ENCODE measurements around the gene RNASEH2B. TPM values are rescaled to one million over a fixed set of nuclear protein-coding genes. Genes with fewer than 3 reads are reported as not detected.

RNASEH2B gene
- total and polyA plus RNA-seq, 9 donors: 27.5 to 88.7 (median 55.0) TPM

DNA sequence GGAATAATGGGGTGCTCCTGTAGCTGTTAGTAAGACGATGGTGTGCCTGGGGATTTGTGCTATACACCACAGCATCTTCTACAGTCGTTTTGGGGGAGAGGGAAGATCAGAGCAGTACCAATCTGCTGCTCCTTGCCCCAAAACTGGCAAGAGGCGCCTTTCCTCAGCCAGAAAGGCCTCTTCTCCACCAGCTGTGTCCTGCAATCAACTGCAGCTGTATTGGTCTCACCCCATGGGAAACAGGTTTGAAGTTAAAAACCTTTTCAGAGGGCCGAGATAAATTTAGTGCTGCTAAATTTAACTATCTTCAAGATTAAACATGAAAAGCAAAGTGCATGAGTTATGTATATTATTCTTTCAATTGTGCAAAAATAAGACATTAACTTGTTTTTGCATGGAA lies 1.2 kb upstream of the RNASEH2B start:
- Histone ChIP-seq H3K27me3 (no peaks in the 10 kb centered on the region), H3K4me3 (no peak overlapping the region), H3K27ac (no peak overlapping the region), H3K36me3 (no peaks in the 10 kb centered on the region), H3K9me3 (no peaks in the 10 kb centered on the region), H3K4me1 (ENCODE audit: insufficient read depth) (peaks cover 6% of the 10 kb centered on the region)
- 55 to 72% (median 62%) methylated on average over 4 of the region's 4 CpGs for WGBS, 3 donors
- TF ChIP-seq, protein P1, sequence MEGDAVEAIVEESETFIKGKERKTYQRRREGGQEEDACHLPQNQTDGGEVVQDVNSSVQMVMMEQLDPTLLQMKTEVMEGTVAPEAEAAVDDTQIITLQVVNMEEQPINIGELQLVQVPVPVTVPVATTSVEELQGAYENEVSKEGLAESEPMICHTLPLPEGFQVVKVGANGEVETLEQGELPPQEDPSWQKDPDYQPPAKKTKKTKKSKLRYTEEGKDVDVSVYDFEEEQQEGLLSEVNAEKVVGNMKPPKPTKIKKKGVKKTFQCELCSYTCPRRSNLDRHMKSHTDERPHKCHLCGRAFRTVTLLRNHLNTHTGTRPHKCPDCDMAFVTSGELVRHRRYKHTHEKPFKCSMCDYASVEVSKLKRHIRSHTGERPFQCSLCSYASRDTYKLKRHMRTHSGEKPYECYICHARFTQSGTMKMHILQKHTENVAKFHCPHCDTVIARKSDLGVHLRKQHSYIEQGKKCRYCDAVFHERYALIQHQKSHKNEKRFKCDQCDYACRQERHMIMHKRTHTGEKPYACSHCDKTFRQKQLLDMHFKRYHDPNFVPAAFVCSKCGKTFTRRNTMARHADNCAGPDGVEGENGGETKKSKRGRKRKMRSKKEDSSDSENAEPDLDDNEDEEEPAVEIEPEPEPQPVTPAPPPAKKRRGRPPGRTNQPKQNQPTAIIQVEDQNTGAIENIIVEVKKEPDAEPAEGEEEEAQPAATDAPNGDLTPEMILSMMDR (IDR thresholded peaks at IDR 0.05): no peak
- TF ChIP-seq POLR2A (IDR thresholded peaks at IDR 0.05) (no peak), EP300 (IDR thresholded peaks at IDR 0.05) (no peak)
- intact Hi-C loops (cut with DNase I): no loop called here
- DNase-seq: no peak

- H3K36me3 ChIP-seq: no peaks in the 10 kb centered on the region
- DNase-seq: peak in 1 of 5 donors; percentile 49
- H3K4me1 ChIP-seq (ENCODE audit: insufficient read depth): peaks cover 7% of the 10 kb centered on the region
- peak overlapping the region; percentile 83 to 84 for H3K27ac ChIP-seq
- H3K27me3 ChIP-seq: no peaks in the 10 kb centered on the region
- no peaks in the 10 kb centered on the region for H3K9me3 ChIP-seq
- 2 to 4% (median 3%) methylated on average over 13 of the region's 13 CpGs for WGBS, 3 donors
- H3K4me3 ChIP-seq: peak overlapping the region; percentile 66
- intact Hi-C loops (cut with DNase I): loop anchor here in 2 of 4 donors (5.0 to 10.0 kb wide), 2 partner anchors 826 to 828 kb away; no protein-coding TSS in a partner anchor
- TF ChIP-seq POLR2A (IDR thresholded peaks at IDR 0.05) (no peak), EP300 (IDR thresholded peaks at IDR 0.05) (no peak)
- TF ChIP-seq, protein P1 (IDR thresholded peaks at IDR 0.05): no peak
Measured at GRCh38 chr13:50910485-50910805, 854 bp downstream of the RNASEH2B start.

DNA sequence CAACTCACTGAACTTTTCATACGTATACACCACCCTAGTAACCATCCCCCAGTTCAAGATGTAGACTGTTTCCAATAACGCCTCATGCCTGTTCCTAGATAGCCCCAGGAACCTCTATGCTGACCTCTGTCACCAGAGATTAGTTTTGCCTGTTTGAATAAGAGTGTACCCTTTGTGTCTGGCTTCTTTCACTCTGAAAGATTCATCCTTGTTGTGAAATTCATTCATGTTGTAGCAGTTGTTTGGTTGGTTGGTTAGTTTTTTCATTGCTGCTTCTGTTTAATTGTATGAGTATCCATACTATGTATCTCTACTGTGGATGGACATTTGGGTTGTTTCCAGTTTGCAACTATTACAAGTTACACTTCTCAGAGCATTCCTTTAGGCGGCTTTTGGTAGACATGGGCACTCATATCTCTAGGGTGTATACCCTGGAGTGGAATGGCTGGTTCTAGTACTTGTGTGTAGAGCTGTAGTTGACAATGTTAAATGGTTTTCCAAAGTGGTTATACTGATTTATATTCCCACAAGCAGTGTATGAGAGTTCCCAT lies 1.6 kb downstream of the RNASEH2B start:
- intact Hi-C loops (cut with DNase I): loop anchor here in 2 of 4 donors (5.0 to 10.0 kb wide), 2 partner anchors 826 to 829 kb away; no protein-coding TSS in a partner anchor

GRCh38 chr13:50911937-50912795 lies 2.6 kb downstream of the RNASEH2B start:
- peaks cover 7% of the 10 kb centered on the region for H3K4me1 ChIP-seq (ENCODE audit: insufficient read depth)
- no peaks in the 10 kb centered on the region for H3K9me3 ChIP-seq
- 54 to 59% (median 57%) methylated on average over 9 of the region's 9 CpGs for WGBS, 3 donors
- no peaks in the 10 kb centered on the region for H3K36me3 ChIP-seq
- no peak overlapping the region for H3K27ac ChIP-seq
- intact Hi-C loops (cut with DNase I): loop anchor here in 2 of 4 donors (5.0 to 10.0 kb wide), 2 partner anchors 827 to 830 kb away; no protein-coding TSS in a partner anchor
- peak; percentile 76 to 89 (median 85) for DNase-seq
- no peaks in the 10 kb centered on the region for H3K27me3 ChIP-seq
- TF ChIP-seq EP300 (IDR thresholded peaks at IDR 0.05): no peak
- TF ChIP-seq, protein P1 (IDR thresholded peaks at IDR 0.05): peak; percentile 44 to 80 (median 75)
- H3K4me3 ChIP-seq: no peak overlapping the region

More for the DNA sequence above, 1.6 kb downstream of the RNASEH2B start:
- Histone ChIP-seq H3K9me3 (no peaks in the 10 kb centered on the region), H3K36me3 (no peaks in the 10 kb centered on the region), H3K27ac (no peak overlapping the region), H3K4me1 (ENCODE audit: insufficient read depth) (peaks cover 7% of the 10 kb centered on the region), H3K27me3 (no peaks in the 10 kb centered on the region), H3K4me3 (peak overlapping the region; percentile 66)
- DNase-seq: no peak
- TF ChIP-seq, protein P1 (IDR thresholded peaks at IDR 0.05): no peak
- TF ChIP-seq POLR2A (IDR thresholded peaks at IDR 0.05) (no peak), EP300 (IDR thresholded peaks at IDR 0.05) (no peak)
- 74 to 81% (median 81%) methylated on average over 3 of the region's 3 CpGs for WGBS, 3 donors

Measured in ovary (tissue), 9 donors.